Ovary (tissue), 9 donors: Measurements from ENCODE around the gene NFE2L1. TPM values are rescaled to one million over a fixed set of nuclear protein-coding genes. Genes with fewer than 3 reads are reported as not detected.

Experiments used
- DNase-seq, 5 donors: peaks; one replicate each; pipeline ENCODE4 v3.0.0-alpha.2; 2019 to 2020
- H3K27ac ChIP-seq, 2 donors: fragments of 200-600 bp; one replicate each; pipeline versions ENCODE4 v1.5.1 to v1.8.0; 2019 to 2022
- H3K27me3 ChIP-seq: fragments of 200-600 bp; one replicate; pipeline ENCODE4 v1.8.0; 2022
- H3K36me3 ChIP-seq: fragments of 200-600 bp; sonication (generic); one replicate; pipeline ENCODE4 v1.5.1; 2019
- H3K4me1 ChIP-seq: one replicate; pipeline ENCODE4 v1.8.1; 2013; ENCODE audit warnings: mild to moderate bottlenecking, moderate library complexity; ENCODE audit not compliant: insufficient read depth
- H3K4me3 ChIP-seq: fragments of 200-600 bp; sonication (generic); one replicate; pipeline ENCODE4 v1.5.1; 2017
- H3K9me3 ChIP-seq, 2 donors: fragments of 200-600 bp in 1 of 2; sonication (generic) in 1 of 2; one replicate each; pipeline versions ENCODE4 v1.5.1 to v1.8.1; 2013 to 2019; ENCODE audit warnings: mild to moderate bottlenecking in 1 of 2, moderate library complexity in 1 of 2
- EP300 ChIP-seq: sonication (generic); formaldehyde crosslinking; IDR thresholded peaks from one replicate; pipeline ENCODE4 v1.6.1; 2017; ENCODE audit warnings: antibody characterized with exemption
- POLR2A ChIP-seq: fragments of 450-650 bp; IDR thresholded peaks from one replicate; pipeline ENCODE4 v1.6.1; 2017; ENCODE audit warnings: antibody characterized with exemption, mild to moderate bottlenecking, moderate library complexity
- WGBS, 3 donors: extraction: QIAGEN DNeasy Blood & Tissue Kit in 1 of 3; methylation state at CpG; one replicate each; pipeline versions ENCODE4 v1.1.5 to v1.1.7; 2013 to 2017; 5-methylcytosine and 5-hydroxymethylcytosine counted together
- intact Hi-C, 4 donors: fragments of 100-400 bp; cut with DNase I; formaldehyde crosslinking; loops; one replicate each; pipeline versions ENCODE4 v1.11.0 to v1.15.1; 2022 to 2023
- polyA plus RNA-seq, 2 donors: library from polyadenylated mRNA; stranded (reverse); fragments of 200-250 nt in 1 of 2; fragments of 350-450 nt in 1 of 2; fragmentation: Illumina TruSeq in 1 of 2; extraction: RNeasy Lipid Tissue Mini Kit (QIAGEN cat#74804) in 1 of 2; gene quantifications; one replicate each; pipeline ENCODE4 v1.2.3, GENCODE V29; 2013 to 2014
- total RNA-seq, 7 donors: library from RNA; depleted of rRNA in 2 of 7; stranded (reverse); fragments of >200 nt in 2 of 7; fragmentation: NEBNext Ultra II Directional in 3 of 7; extraction: Animal tissue kit (Norgen Biotek cat#: 25700) in 3 of 7; gene quantifications; one replicate each; pipeline versions ENCODE4 v1.1.0 to v1.2.4, GENCODE V29; 2016 to 2023
- TF ChIP-seq, protein P1 (sequence below), 3 donors: fragments of 450-650 bp in 2 of 3; fragments of 200-600 bp in 1 of 3; IDR thresholded peaks; one replicate each; pipeline versions ENCODE4 v1.5.1 to v1.8.0; 2016 to 2022; ENCODE audit warnings: antibody characterized with exemption in 3 of 3, mild to moderate bottlenecking in 1 of 3
- donor health status: DM: no; HTN: no; CAD: no; lungs with moderate emphysema.
- donor health status: DM: no; HTN: no; CAD: no.
- donor health status: Bipolar disorder and iron deficiency.
- donor health status: DM: yes; HTN: yes; CAD: no.
- donor health status: DM: no; HTN: no; CAD: no.
- donor health status: DM: yes; HTN: yes; CAD: no.

Gene NFE2L1
- total and polyA plus RNA-seq, 9 donors, result 80.0 to 577 (median 165) TPM

- no peaks in the 10 kb centered on the region for H3K36me3 ChIP-seq
- H3K27ac ChIP-seq, result no peak overlapping the region
- no peaks in the 10 kb centered on the region for H3K27me3 ChIP-seq
- peak in 1 of 5 donors; percentile 25 for DNase-seq
- H3K4me3 ChIP-seq, result no peak overlapping the region
- TF ChIP-seq POLR2A (no peak), EP300 (no peak)
- TF ChIP-seq, protein P1, sequence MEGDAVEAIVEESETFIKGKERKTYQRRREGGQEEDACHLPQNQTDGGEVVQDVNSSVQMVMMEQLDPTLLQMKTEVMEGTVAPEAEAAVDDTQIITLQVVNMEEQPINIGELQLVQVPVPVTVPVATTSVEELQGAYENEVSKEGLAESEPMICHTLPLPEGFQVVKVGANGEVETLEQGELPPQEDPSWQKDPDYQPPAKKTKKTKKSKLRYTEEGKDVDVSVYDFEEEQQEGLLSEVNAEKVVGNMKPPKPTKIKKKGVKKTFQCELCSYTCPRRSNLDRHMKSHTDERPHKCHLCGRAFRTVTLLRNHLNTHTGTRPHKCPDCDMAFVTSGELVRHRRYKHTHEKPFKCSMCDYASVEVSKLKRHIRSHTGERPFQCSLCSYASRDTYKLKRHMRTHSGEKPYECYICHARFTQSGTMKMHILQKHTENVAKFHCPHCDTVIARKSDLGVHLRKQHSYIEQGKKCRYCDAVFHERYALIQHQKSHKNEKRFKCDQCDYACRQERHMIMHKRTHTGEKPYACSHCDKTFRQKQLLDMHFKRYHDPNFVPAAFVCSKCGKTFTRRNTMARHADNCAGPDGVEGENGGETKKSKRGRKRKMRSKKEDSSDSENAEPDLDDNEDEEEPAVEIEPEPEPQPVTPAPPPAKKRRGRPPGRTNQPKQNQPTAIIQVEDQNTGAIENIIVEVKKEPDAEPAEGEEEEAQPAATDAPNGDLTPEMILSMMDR (IDR thresholded peaks at IDR 0.05), result no peak
- peaks cover 30% of the 10 kb centered on the region for H3K4me1 ChIP-seq
- WGBS, 3 donors, result 79 to 86% (median 82%) methylated on average over 5 of the region's 5 CpGs
- no peaks in the 10 kb centered on the region for H3K9me3 ChIP-seq
- intact Hi-C loops, result no loop called here
Measured at GRCh38 chr17:48055531-48056245, 7.5 kb downstream of the NFE2L1 start.

DNA sequence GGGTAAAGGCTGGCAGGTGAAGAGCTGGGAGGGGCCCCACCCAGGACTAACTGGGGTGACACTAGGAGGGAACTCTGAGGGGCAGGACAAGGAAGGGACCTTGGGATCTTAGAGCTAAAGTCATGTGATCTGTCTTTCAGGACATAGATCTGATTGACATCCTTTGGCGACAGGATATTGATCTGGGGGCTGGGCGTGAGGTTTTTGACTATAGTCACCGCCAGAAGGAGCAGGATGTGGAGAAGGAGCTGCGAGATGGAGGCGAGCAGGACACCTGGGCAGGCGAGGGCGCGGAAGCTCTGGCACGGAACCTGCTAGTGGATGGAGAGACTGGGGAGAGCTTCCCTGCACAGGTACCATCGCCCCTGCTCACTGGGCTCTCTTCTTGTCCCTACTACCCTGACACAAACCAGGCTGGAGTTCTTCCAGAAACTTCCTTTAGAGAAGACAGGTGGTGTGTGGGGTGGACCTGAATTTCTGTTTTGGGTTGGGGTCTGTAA, 8.1 kb downstream of the NFE2L1 start:
- H3K27ac ChIP-seq, result no peak overlapping the region
- 91 to 93% (median 92%) methylated on average over 10 of the region's 10 CpGs for WGBS, 3 donors
- intact Hi-C loops, result no loop called here
- no peaks in the 10 kb centered on the region for H3K9me3 ChIP-seq
- H3K27me3 ChIP-seq, result no peaks in the 10 kb centered on the region
- no peak for DNase-seq
- H3K4me3 ChIP-seq, result no peak overlapping the region
- peaks cover 24% of the 10 kb centered on the region for H3K4me1 ChIP-seq
- TF ChIP-seq POLR2A (no peak), EP300 (no peak)
- TF ChIP-seq, protein P1 (IDR thresholded peaks at IDR 0.05), result no peak
- no peaks in the 10 kb centered on the region for H3K36me3 ChIP-seq

DNA sequence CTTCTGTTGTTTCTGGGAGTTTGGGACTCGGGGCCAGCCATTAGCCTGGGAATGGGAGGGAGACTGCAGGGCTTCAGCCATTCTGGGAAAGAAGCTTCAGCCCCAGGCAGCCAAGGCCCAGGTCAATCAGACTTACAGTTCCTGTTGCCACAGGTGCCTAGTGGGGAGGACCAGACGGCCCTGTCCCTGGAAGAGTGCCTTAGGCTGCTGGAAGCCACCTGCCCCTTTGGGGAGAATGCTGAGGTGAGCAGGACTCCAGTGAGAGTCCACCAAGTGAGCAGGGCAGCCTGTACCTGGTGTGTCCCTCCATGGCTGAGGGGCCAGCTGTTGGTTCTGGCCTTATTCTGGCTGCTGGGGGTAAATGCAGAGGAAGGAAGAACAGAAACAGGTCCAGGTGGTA, 8.7 kb downstream of the NFE2L1 start:
- intact Hi-C loops, result no loop called here
- Histone ChIP-seq H3K4me3 (no peak overlapping the region), H3K36me3 (no peaks in the 10 kb centered on the region), H3K9me3 (no peaks in the 10 kb centered on the region), H3K27me3 (no peaks in the 10 kb centered on the region), H3K27ac (no peak overlapping the region), H3K4me1 (peaks cover 21% of the 10 kb centered on the region)
- DNase-seq, result no peak
- 58 to 76% (median 73%) methylated on average over 2 of the region's 2 CpGs for WGBS, 3 donors
- TF ChIP-seq POLR2A (no peak), EP300 (no peak)
- TF ChIP-seq, protein P1 (IDR thresholded peaks at IDR 0.05), result no peak

GRCh38 chr17:48057626-48058025, 9.5 kb downstream of the NFE2L1 start:
- peaks cover 15% of the 10 kb centered on the region for H3K4me1 ChIP-seq
- TF ChIP-seq, protein P1 (IDR thresholded peaks at IDR 0.05), result no peak
- TF ChIP-seq POLR2A (no peak), EP300 (no peak)
- 50 to 56% (median 55%) methylated on average over 4 of the region's 4 CpGs for WGBS, 3 donors
- H3K27ac ChIP-seq, result no peak overlapping the region
- no peaks in the 10 kb centered on the region for H3K27me3 ChIP-seq
- no peaks in the 10 kb centered on the region for H3K9me3 ChIP-seq
- no peak overlapping the region for H3K4me3 ChIP-seq
- intact Hi-C loops, result no loop called here
- DNase-seq, result no peak
- no peaks in the 10 kb centered on the region for H3K36me3 ChIP-seq
